Fibroblast of lung (primary cell): ENCODE measurements around the gene C1RL. TPM values are rescaled to one million over a fixed set of nuclear protein-coding genes. Genes with fewer than 3 reads are reported as not detected.
A peak's percentile ranks its signal among the peaks of the same experiment; 100 is the strongest.

Experiments used
- DNase-seq, 2 donors: peaks; one replicate each; pipeline versions ENCODE4 v3.0.0 to v3.0.0-alpha.2; 2010; ENCODE audit warnings: low read depth in 2 of 2
- H2AFZ ChIP-seq: 2 replicates; pipeline ENCODE4 v1.5.1; 2012; ENCODE audit warnings: low read length, control low read depth, inconsistent platforms
- H3K27ac ChIP-seq: 2 replicates; pipeline ENCODE4 v1.5.1; 2011; ENCODE audit warnings: low read length, control low read depth; ENCODE audit not compliant: insufficient read depth
- H3K27me3 ChIP-seq: 2 replicates; pipeline ENCODE4 v1.5.1; 2011; ENCODE audit warnings: mild to moderate bottlenecking, low read length; ENCODE audit not compliant: control insufficient read depth, insufficient read depth
- H3K36me3 ChIP-seq: 2 replicates; pipeline ENCODE4 v1.5.1; 2011; ENCODE audit warnings: low read length; ENCODE audit not compliant: control insufficient read depth, insufficient read depth
- H3K4me1 ChIP-seq: 2 replicates; pipeline ENCODE4 v1.5.1; 2011; ENCODE audit warnings: low read length; ENCODE audit not compliant: control insufficient read depth, insufficient read depth; ENCODE audit errors: extremely low read depth
- H3K4me2 ChIP-seq: 2 replicates; pipeline ENCODE4 v1.5.1; 2011; ENCODE audit warnings: low read length, control low read depth; ENCODE audit not compliant: insufficient read depth; ENCODE audit errors: extremely low read depth
- H3K4me3 ChIP-seq, 4 experiments: fragments of 200-600 bp in 1 of 4; sonication (generic) in 1 of 4; replicated peaks in 1 of 4; 2 replicates each; pipeline ENCODE4 v1.5.1; 2011 to 2016; ENCODE audit warnings: low read length in 4 of 4, low read depth in 3 of 4, mild to moderate bottlenecking in 3 of 4, control low read depth in 2 of 4, inconsistent platforms in 1 of 4, mixed read lengths in 1 of 4; ENCODE audit not compliant: insufficient read depth in 1 of 4; ENCODE audit errors: control extremely low read depth in 1 of 4
- H3K79me2 ChIP-seq: 2 replicates; pipeline ENCODE4 v1.5.1; 2012; ENCODE audit warnings: mild to moderate bottlenecking, low read length, inconsistent platforms; ENCODE audit not compliant: control insufficient read depth, insufficient read depth
- H3K9ac ChIP-seq: 2 replicates; pipeline ENCODE4 v1.5.1; 2011; ENCODE audit warnings: mild to moderate bottlenecking, low read length, control low read depth; ENCODE audit not compliant: insufficient read depth
- H3K9me3 ChIP-seq: 2 replicates; pipeline ENCODE4 v1.5.1; 2012; ENCODE audit warnings: low read depth, low read length; ENCODE audit not compliant: control insufficient read depth, insufficient read depth
- H4K20me1 ChIP-seq: 2 replicates; pipeline ENCODE4 v1.5.1; 2011; ENCODE audit warnings: low read length; ENCODE audit not compliant: control insufficient read depth, insufficient read depth; ENCODE audit errors: extremely low read depth
- EZH2 ChIP-seq: IDR thresholded peaks from 2 replicates; pipeline ENCODE4 v1.5.1; 2012; ENCODE audit warnings: low read length, control low read depth, mild to moderate bottlenecking; ENCODE audit errors: missing control alignments
- polyA minus RNA-seq: library from RNA; depleted of rRNA, polyadenylated mRNA; stranded (reverse); fragments of >200 nt; gene quantifications from 2 replicates; pipeline ENCODE4 v1.2.3, GENCODE V29; 2011; ENCODE audit warnings: low replicate concordance
- polyA plus RNA-seq, 2 donors: library from polyadenylated mRNA; depleted of rRNA in 1 of 2; stranded (reverse) in 1 of 2; unstranded in 1 of 2; fragments of >200 nt; gene quantifications; 2 replicates each; pipeline ENCODE4 v1.2.1, GENCODE V29; 2011 to 2012; ENCODE audit warnings: missing spikeins in 1 of 2
- total RNA-seq: library from RNA; depleted of rRNA; stranded (reverse); fragments of >200 nt; gene quantifications from 2 replicates; pipeline ENCODE4 v1.2.1, GENCODE V29; 2014
- TF ChIP-seq, protein P1 (sequence below), 2 donors: IDR thresholded peaks in 1 of 2; conservative IDR thresholded peaks in 1 of 2; 1 replicate in 1 of 2; 2 replicates in 1 of 2; pipeline ENCODE4 v1.5.1; 2011 to 2012; ENCODE audit warnings: low read length in 2 of 2, control low read depth in 1 of 2, inconsistent platforms in 1 of 2, low read depth in 1 of 2, mild to moderate bottlenecking in 1 of 2

Gene C1RL, protein sequence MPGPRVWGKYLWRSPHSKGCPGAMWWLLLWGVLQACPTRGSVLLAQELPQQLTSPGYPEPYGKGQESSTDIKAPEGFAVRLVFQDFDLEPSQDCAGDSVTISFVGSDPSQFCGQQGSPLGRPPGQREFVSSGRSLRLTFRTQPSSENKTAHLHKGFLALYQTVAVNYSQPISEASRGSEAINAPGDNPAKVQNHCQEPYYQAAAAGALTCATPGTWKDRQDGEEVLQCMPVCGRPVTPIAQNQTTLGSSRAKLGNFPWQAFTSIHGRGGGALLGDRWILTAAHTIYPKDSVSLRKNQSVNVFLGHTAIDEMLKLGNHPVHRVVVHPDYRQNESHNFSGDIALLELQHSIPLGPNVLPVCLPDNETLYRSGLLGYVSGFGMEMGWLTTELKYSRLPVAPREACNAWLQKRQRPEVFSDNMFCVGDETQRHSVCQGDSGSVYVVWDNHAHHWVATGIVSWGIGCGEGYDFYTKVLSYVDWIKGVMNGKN
- 34.4 and 64.9 TPM in 2 replicates for total RNA-seq
- 26.8 and 46.2 TPM in 2 replicates for polyA plus RNA-seq
- polyA plus RNA-seq (2012) = 24.4 and 63.2 TPM in 2 replicates
- polyA minus RNA-seq = 93.1 and 137 TPM in 2 replicates

DNA sequence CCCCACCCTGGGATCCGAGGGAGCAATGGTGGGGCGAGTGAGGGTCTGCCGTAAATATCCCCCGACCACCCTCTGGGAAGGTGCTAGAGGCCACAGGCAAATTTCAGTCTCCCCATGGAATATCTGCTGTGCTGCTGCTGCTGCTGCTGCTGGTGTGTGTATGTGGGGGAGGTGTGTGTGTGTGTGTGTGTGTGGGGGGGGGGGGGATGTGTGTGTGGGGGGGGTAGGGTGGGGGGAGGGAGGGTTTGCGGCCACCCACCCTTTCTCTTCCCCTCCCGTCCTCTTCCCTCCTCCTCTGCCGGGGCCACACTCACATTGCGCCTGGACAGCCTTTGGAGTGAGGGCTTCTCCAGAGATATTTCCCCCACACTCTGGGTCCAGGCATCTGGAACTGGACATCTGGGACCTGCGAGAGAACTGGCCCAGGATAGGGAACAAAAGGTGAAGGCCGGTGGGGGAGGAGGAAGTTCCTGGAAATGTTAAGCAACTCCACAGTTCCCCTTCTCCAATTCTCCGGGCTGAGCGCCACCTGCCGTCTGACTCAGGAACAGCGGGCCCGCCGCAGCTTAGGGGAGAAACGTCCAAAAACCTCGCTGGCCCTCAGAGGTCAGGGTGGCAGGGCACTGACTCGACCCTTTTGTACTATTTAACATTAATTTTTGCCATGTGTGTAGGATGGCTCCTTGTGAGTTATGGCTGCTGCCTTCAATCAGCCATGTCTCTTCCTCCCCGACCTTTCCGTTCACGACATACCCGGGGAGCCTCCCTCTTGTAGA lies at the start of gene C1RL:
TSS of gene C1RL (minus strand) at position 419 of the 776 bp plus-strand sequence. CDS start at position 385, 34 bp downstream.
- Histone ChIP-seq H3K4me3 (peak within 1 kb of the TSS; percentile 72 to 86 (median 84)), H3K27ac (peak within 1 kb of the TSS; percentile 97), H3K4me1 (peaks cover 5% of the 10 kb centered on the region), H3K79me2 (peaks cover 11% of the 10 kb centered on the region), H3K4me2 (peak within 1 kb of the TSS; percentile 98), H4K20me1 (no peaks in the 10 kb centered on the region), H3K9ac (peak within 1 kb of the TSS; percentile 87), H2AFZ (peak within 1 kb of the TSS; percentile 57), H3K9me3 (no peaks in the 10 kb centered on the region), H3K36me3 (peaks cover 3% of the 10 kb centered on the region), H3K27me3 (no peaks in the 10 kb centered on the region)
- TF ChIP-seq, protein P1, sequence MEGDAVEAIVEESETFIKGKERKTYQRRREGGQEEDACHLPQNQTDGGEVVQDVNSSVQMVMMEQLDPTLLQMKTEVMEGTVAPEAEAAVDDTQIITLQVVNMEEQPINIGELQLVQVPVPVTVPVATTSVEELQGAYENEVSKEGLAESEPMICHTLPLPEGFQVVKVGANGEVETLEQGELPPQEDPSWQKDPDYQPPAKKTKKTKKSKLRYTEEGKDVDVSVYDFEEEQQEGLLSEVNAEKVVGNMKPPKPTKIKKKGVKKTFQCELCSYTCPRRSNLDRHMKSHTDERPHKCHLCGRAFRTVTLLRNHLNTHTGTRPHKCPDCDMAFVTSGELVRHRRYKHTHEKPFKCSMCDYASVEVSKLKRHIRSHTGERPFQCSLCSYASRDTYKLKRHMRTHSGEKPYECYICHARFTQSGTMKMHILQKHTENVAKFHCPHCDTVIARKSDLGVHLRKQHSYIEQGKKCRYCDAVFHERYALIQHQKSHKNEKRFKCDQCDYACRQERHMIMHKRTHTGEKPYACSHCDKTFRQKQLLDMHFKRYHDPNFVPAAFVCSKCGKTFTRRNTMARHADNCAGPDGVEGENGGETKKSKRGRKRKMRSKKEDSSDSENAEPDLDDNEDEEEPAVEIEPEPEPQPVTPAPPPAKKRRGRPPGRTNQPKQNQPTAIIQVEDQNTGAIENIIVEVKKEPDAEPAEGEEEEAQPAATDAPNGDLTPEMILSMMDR (conservative IDR thresholded peaks at IDR 0.05 in 1 of 2, IDR thresholded peaks at IDR 0.05 in 1 of 2; ENCODE audit: low read depth in 1 of 2, low read length in 2 of 2) = peak; percentile 95 to 96
- no peak for TF ChIP-seq EZH2
- peak; percentile 76 to 95 for DNase-seq

DNA sequence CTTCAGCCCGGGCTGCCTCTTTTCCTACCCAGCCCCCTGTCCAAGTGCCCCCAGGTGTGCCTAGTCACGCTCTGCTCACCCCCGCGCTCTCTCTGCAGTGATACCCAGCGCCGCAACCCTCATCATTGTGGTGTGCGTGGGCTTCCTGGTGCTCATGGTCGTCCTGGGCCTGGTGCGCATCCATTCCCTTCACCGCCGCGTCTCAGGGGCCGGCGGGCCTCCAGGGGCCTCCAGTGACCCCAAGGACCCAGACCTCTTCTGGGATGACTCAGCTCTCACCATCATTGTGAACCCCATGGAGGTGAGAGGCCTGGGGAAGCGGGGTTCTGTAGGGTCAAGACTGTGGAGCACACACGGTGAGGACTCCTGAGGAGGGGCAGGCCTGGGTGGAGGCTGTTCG lies 48.4 kb upstream of the C1RL start:
- no peak overlapping the region for H3K4me3 ChIP-seq
- no peak for TF ChIP-seq EZH2
- TF ChIP-seq, protein P1 (conservative IDR thresholded peaks at IDR 0.05 in 1 of 2, IDR thresholded peaks at IDR 0.05 in 1 of 2; ENCODE audit: low read depth in 1 of 2, low read length in 2 of 2) = no peak
- H3K9me3 ChIP-seq = no peaks in the 10 kb centered on the region
- no peak overlapping the region for H3K4me2 ChIP-seq
- H3K79me2 ChIP-seq = no peaks in the 10 kb centered on the region
- H3K36me3 ChIP-seq = no peaks in the 10 kb centered on the region
- H3K27ac ChIP-seq = no peak overlapping the region
- no peaks in the 10 kb centered on the region for H4K20me1 ChIP-seq
- H2AFZ ChIP-seq = no peak overlapping the region
- peaks cover 4% of the 10 kb centered on the region for H3K27me3 ChIP-seq
- H3K9ac ChIP-seq = no peak overlapping the region
- no peak for DNase-seq
- H3K4me1 ChIP-seq = no peaks in the 10 kb centered on the region
